22Rv1 (cell line): Measurements from ENCODE around the gene P2RY14.

ENCODE experiments used
- ZFX ChIP-seq: fragments of 450-650 bp; IDR thresholded peaks from 2 replicates; pipeline ENCODE4 v1.6.1; 2017; ENCODE audit warnings: antibody characterized with exemption, borderline replicate concordance
- TF ChIP-seq, protein P1 (sequence below): fragments of 450-650 bp; IDR thresholded peaks from 2 replicates; pipeline ENCODE4 v1.5.1; 2017; ENCODE audit warnings: mild to moderate bottlenecking

DNA sequence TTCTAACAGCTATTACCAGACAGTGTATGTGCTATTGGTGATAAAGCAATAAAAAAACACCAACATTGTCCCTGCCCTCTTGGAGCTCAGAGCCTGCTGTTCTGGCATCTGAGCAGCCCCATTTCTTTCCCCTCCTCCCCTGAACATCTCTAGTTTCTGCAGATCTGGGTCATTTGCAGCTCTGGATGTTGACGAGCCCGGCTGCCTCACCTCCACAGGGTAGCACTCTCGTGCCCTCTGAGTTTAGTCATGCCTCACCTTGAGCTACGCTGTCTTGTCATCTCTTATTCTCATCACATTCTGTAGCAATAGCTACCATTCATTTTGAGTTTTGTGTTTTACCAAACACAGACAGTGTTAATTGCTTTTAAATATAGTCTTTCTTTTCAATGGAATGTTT, 45.4 kb downstream of the P2RY14 start:
- no peak for TF ChIP-seq ZFX
- TF ChIP-seq, protein P1, sequence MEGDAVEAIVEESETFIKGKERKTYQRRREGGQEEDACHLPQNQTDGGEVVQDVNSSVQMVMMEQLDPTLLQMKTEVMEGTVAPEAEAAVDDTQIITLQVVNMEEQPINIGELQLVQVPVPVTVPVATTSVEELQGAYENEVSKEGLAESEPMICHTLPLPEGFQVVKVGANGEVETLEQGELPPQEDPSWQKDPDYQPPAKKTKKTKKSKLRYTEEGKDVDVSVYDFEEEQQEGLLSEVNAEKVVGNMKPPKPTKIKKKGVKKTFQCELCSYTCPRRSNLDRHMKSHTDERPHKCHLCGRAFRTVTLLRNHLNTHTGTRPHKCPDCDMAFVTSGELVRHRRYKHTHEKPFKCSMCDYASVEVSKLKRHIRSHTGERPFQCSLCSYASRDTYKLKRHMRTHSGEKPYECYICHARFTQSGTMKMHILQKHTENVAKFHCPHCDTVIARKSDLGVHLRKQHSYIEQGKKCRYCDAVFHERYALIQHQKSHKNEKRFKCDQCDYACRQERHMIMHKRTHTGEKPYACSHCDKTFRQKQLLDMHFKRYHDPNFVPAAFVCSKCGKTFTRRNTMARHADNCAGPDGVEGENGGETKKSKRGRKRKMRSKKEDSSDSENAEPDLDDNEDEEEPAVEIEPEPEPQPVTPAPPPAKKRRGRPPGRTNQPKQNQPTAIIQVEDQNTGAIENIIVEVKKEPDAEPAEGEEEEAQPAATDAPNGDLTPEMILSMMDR = no peak
